Mesenteric fat pad (tissue), 1 donor: ENCODE data around the gene ST7. TPM values are rescaled to one million over a fixed set of nuclear protein-coding genes. Genes with fewer than 3 reads are reported as not detected.
"Not testable (repeated sequence)": the region's sequence is repeated elsewhere in the genome, so short reads cannot be mapped to it uniquely, and the experiment has no call there.

Experiments used
- DNase-seq: peaks from one replicate; pipeline ENCODE4 v3.0.0-alpha.2; 2020; ENCODE audit warnings: low spot score
- total RNA-seq: library from RNA; stranded (reverse); fragmentation: NEBNext Ultra II Directional; extraction: Animal tissue kit (Norgen Biotek cat#: 25700); gene quantifications from one replicate; pipeline ENCODE4 v1.2.1, GENCODE V29; 2021
- donor health status: DM: yes; HTN: yes; CAD: no.

The ST7 gene
- total RNA-seq, 1 donor from 2014 or later: 17.3 TPM

DNA sequence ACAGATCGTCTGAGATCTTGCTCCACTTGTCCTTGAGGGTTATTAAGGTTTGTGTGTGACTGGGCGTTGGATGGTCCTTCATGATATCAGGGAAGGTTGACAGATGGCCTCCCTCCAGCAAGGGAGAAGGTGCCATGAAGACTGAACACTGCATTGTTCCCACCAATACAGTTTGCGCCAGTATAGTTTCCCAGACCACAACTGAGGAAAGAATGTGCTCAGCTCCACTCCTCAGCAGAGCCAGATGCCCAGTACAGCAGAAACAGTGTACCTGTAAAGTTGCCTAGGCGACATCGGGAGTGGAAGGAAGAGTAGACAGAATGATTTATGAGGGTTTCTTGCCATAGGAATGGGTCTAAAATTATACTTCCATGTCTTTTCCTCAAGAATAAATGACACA is 137.5 kb downstream of the ST7 start:
- DNase-seq: no peak

GRCh38 chr7:117091721-117092120 is 138.4 kb downstream of the ST7 start:
- no peak for DNase-seq

DNA sequence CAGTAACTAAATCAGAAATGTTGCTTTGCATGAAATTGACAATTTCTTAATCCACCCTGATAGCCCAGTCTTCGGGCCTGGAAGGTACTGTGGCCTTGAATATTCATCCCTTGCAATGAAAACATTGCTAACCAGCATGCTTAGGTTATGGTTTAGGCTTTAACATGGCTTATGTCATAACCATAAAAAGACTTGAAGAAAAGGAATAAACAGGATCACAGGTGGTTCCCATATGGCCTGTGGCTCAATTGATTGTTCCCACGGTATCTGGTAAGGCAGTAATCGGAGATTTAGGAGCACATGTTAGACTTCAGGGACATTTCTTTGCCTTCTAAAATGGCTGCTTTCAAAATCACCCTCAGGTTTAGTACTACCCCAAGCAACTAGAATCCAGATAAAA is 139.5 kb downstream of the ST7 start:
- no peak for DNase-seq

DNA sequence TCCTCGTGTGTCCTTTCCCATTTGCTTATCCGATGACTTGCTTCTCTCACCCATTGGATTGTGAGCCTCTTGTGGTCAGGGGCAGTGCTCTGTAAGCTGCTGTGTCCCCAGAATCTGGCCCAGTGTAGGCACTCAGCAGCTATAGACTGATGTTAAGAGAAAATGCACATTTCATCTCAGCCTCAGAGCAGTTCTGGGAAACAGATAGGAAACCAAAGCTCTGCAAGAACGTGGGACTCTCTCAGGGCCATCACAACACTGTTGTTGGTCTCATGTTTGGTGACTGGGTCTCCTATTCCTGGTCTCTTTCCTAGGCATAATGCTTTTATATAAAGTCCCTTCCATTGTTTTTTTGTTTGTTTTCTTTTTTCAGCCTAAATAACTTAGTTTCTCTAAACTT is 141.2 kb downstream of the ST7 start:
- DNase-seq: no peak

GRCh38 chr7:117095055-117095454 is 141.8 kb downstream of the ST7 start:
- DNase-seq: no peak

- DNase-seq: no peak
Observed at GRCh38 chr7:117096330-117096729, 143.0 kb downstream of the ST7 start.

DNA sequence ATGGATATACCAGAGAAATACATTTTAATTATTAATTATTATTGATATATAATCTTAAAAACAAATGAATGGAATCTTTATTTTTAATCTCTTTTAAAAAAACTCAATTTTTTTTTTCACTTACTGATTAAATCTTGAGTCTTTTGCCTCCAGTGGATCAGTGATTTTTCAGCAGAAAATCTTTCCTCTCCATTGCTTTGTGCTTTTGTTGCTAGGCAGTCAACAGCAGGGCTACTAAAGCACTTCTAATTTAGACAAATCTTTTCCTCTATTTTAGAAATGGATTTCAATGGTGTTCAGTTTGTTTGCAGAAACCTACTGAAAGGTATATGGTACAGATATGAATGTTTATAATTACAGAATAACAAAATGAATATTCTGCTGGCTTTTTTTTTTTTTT is 143.6 kb downstream of the ST7 start:
- no peak for DNase-seq

GRCh38 chr7:117097860-117098259 is 144.6 kb downstream of the ST7 start:
- DNase-seq: no peak

DNA sequence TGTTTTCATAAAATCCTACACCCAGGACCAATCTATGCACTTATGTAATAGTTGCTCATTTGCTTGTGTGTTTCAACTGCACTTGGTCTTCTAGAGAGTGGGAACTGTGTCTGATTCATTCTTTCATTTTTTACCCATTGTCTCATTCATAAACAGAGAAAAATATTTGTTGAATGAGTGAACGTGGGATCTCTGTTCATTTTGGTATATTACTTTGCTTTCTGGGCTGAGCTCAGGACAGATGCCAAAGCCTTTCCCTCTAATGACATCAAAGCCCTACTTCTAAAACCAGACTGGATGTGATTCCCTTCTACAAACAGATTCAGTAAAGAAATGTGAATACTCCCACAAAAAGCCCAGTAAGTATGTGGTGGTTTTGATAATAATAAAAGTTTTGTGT is 145.2 kb downstream of the ST7 start:
- no peak for DNase-seq

DNA sequence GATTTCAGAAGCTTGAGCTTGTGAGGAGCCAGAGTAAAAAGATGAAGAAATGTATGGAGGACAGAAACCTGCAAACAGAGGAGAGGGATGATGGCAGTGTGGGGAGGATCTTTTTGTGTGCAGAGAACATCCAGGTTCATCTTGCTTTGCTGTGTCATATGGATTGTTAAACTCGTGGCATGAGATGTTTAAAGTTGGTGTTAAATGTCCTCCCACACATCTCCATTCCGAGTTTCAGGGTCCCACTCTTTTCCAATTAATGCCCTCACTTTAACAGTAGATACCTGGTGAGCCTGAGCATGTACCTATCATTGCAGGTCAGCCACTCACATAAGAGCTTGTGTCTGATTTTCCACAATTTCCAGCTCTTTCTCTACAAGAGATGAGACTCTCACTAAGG is 147.7 kb downstream of the ST7 start:
- DNase-seq: no peak

- no peak for DNase-seq
Observed at GRCh38 chr7:117110480-117111315, 157.4 kb downstream of the ST7 start.

GRCh38 chr7:117111535-117111934 is 158.2 kb downstream of the ST7 start:
- DNase-seq: no peak

DNA sequence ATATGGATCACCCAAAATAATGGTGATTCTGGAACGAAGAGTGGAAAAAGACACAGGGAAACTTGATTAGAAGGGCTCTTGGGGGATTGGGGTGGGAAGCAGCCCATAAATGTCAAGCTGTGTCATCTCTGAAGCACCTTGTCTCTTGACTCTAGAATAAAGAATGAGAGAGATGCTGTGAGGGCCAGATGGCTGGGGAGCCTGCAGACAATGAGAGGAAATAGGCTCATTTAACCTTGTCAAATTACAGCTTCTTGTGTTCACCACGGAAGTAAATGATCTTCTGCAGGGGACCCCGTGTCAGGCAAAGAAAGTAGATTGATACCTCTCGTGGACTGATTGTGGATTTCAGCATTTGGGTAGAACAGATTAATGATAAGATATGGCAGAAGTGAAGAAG is 159.3 kb downstream of the ST7 start:
- DNase-seq: no peak

DNA sequence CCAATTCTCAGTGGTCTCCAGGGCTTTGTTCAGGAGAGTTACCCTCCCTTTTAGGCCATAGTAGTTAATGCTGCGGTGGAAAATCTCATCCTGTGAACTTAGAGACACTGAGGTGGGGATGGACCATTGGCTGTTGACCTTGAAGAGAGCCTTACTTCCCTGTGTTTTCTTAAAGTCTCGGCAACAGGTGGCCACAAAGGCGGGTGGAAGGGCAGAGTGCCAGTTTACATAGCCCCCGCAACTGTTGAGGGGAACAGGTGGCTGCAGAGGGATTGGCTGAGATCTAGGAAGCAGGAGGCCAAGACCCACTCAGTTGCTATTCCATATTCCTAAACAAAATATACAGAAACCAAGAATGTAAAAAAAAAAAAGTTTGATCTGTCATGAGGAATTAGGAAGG is 160.6 kb downstream of the ST7 start:
- DNase-seq: no peak

DNA sequence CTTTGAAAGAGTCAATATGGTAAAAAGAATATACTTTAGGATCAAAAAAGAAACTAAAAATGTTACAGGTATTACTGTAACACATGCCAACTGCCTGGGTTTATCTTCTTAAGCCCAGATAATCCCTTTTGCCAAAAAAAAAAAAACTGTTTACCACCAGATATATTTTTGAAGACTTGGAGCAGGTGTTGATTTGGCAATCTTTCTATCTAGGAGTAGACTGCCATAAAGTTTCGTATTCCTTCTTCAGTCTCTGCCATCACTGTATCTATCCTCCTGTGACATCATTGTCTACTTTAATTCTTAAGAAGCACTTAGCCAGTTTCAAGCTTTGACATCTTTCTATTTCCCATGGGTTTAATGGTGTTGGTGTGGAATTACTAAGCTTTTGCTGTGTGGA is 161.0 kb downstream of the ST7 start:
- DNase-seq: no peak

- no peak for DNase-seq
Observed at GRCh38 chr7:117116211-117116610, 162.9 kb downstream of the ST7 start.

DNA sequence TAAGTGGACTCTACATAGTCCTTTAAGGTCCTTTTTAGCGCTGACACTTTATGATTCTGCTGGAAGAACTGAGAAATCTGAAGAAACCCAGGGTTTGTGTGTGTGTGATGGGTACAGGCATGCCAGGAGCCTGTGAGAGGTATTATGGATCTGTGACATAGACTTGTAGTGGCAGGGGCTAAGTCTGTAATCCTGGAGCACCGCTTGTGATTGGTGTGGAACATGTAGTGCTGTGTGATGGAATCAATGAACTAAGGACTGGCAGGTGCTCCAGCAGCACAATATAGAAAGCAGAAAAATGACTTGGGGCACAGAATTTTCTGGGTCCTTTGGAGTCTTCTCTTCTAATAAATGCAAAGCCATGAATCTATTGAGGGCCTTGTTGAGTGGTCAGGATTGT is 163.9 kb downstream of the ST7 start:
- DNase-seq: no peak

DNA sequence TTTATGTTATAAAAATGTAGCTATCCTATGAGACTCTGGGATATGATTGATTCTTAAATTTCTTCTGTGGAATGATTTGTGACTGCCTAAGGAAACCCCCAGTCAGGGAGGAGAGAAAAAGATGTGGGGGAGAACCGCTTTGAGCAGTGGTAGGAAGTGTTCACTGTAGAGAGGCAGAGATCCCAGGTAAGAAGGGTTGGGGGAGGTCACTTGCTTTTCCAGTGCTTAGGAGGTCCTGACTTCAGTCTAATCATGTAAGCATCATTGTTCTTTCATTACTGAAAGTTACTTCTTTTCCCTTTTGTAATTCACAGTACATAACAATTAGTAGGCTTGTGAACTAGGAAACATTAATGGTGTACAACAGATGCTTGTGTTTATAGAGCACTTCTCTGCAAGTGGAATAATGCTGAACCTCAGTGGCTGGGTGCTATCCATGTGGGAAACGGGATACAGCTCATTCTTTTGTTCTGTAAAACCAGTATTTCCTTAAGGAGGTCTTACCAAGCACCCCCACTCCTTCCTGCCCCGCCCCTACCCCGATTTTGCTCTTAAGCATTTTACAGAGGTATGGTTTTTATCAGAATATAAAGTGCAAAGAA is 165.4 kb downstream of the ST7 start:
- no peak for DNase-seq

DNA sequence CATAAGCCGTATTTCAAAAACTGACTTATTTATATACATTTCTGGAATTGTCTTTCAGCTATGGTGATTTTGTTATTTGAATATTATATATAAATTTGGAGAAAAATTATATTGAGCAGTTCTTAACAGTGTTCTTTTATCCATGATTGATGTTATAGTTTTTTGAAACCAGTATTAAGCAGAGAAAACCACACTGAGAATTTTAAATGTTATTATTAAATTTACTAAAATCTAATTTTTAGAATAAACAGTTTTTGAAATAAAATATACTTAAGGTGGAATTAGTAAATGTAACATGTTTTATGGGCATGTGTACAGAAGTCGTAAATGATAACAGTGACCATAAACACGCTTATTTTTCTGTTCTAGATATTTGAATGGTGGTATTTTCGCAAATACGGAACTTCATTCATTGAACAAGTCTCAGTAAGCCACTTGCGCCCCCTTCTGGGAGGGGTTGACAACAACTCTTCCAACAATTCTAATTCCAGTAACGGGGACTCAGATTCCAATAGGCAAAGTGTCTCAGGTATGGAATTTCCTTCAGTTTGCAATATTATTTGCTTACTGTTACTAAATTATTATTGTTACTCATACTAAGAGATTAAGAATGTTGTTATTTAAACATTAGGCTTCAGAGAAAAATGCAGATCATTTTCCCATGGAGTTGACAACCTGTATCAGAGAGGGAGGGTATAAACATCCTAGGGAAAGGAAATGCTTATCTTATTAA is 166.1 kb downstream of the ST7 start:
- DNase-seq: no peak

- DNase-seq: not testable (repeated sequence)
Observed at GRCh38 chr7:117120321-117120720, 167.0 kb downstream of the ST7 start.

GRCh38 chr7:117122036-117122435 is 168.7 kb downstream of the ST7 start:
- not testable (repeated sequence) for DNase-seq

GRCh38 chr7:117122536-117122935 is 169.2 kb downstream of the ST7 start:
- no peak for DNase-seq
